Suppressor macrophage (primary cell): ENCODE results near the gene DDX3X.
"Not testable (repeated sequence)": the region's sequence is repeated elsewhere in the genome, so short reads cannot be mapped to it uniquely, and the experiment has no call there.

Source experiments
- DNase-seq, 4 experiments: peaks; one replicate each; pipeline ENCODE4 v3.0.0-alpha.2; 2020 to 2022
- total RNA-seq, 17 experiments: gene quantifications; one replicate each; lab custom pipeline; 2026; ENCODE audit warnings: mixed read lengths in 6 of 17, inconsistent platforms in 3 of 17; lab: John Stamatoyannopoulos, UW

Gene DDX3X
- 179 to 746 (median 514) reads per million in 17 experiments for total RNA-seq

- DNase-seq, result peak; percentile 85 to 90 (median 88)
Observed at GRCh38 chrX:41333744-41334362, at the start of gene DDX3X. TSS of gene DDX3X (plus strand) at chrX:41334162. CDS start at chrX:41334253, 91 bp downstream.

- DNase-seq, result not testable (repeated sequence)
Observed at GRCh38 chrX:41285928-41286327, 48.0 kb upstream of the DDX3X start.

- no peak for DNase-seq
Observed at GRCh38 chrX:41288641-41289040, 45.3 kb upstream of the DDX3X start.

GRCh38 chrX:41289095-41289494, 44.9 kb upstream of the DDX3X start:
- DNase-seq, result no peak

GRCh38 chrX:41291309-41291708, 42.7 kb upstream of the DDX3X start:
- no peak for DNase-seq

GRCh38 chrX:41293269-41293668, 40.7 kb upstream of the DDX3X start:
- DNase-seq, result peak; percentile 38 to 61 (median 52)

GRCh38 chrX:41300758-41301437, 33.1 kb upstream of the DDX3X start:
- peak; percentile 36 to 67 (median 39) for DNase-seq

- DNase-seq, result no peak
Observed at GRCh38 chrX:41301438-41301824, 32.5 kb upstream of the DDX3X start.

GRCh38 chrX:41302370-41302769, 31.6 kb upstream of the DDX3X start:
- no peak for DNase-seq

- DNase-seq, result peak; percentile 64 to 81 (median 66)
Observed at GRCh38 chrX:41303013-41303412, 30.9 kb upstream of the DDX3X start.

- no peak for DNase-seq
Observed at GRCh38 chrX:41304178-41304577, 29.8 kb upstream of the DDX3X start.

- peak; percentile 53 to 66 (median 60) for DNase-seq
Observed at GRCh38 chrX:41308884-41309647, 24.9 kb upstream of the DDX3X start.

GRCh38 chrX:41312786-41313185, 21.2 kb upstream of the DDX3X start:
- no peak for DNase-seq

GRCh38 chrX:41313419-41313818, 20.5 kb upstream of the DDX3X start:
- DNase-seq, result no peak

- no peak for DNase-seq
Observed at GRCh38 chrX:41314204-41314603, 19.8 kb upstream of the DDX3X start.

- no peak for DNase-seq
Observed at GRCh38 chrX:41314881-41315280, 19.1 kb upstream of the DDX3X start.

- DNase-seq, result not testable (repeated sequence)
Observed at GRCh38 chrX:41316266-41316665, 17.7 kb upstream of the DDX3X start.

- peak in 2 of 4 experiments; percentile 60 to 64 for DNase-seq
Observed at GRCh38 chrX:41317477-41318208, 16.3 kb upstream of the DDX3X start.

- DNase-seq, result no peak
Observed at GRCh38 chrX:41320393-41320792, 13.6 kb upstream of the DDX3X start.

- DNase-seq, result peak; percentile 43 to 70 (median 62)
Observed at GRCh38 chrX:41322821-41323603, 10.9 kb upstream of the DDX3X start.

GRCh38 chrX:41326431-41326830, 7.5 kb upstream of the DDX3X start:
- DNase-seq, result no peak

GRCh38 chrX:41327341-41327740, 6.6 kb upstream of the DDX3X start:
- DNase-seq, result no peak
